H1 (cell line): ENCODE data around the gene TRIM44. TPM values are rescaled to one million over a fixed set of nuclear protein-coding genes. Genes with fewer than 3 reads are reported as not detected.

Experiments used
- CTCF ChIA-PET: fragments of 300-600 bp; sonication (Branson Sonifier 250); formaldehyde crosslinking; loops from one replicate; lab custom pipeline; 2021; ENCODE audit not compliant: partially characterized antibody; lab: Charles Lee
- POLR2A ChIA-PET: fragments of 300-600 bp; sonication (Branson Sonifier 250); formaldehyde crosslinking; loops from one replicate; lab custom pipeline; 2021; ENCODE audit warnings: inconsistent platforms; ENCODE audit not compliant: partially characterized antibody; lab: Charles Lee
- DNase-seq, 2 experiments: peaks; one replicate each; pipeline versions ENCODE4 v3.0.0 to v3.0.0-alpha.2; 2010 to 2022; ENCODE audit warnings: low spot score in 2 of 2, low read depth in 1 of 2, mixed read lengths in 1 of 2
- FAIRE-seq: peaks from 2 replicates; lab custom pipeline; 2011; peaks lifted over from hg19 to GRCh38; lab: Jason Lieb, UNC
- H2AFZ ChIP-seq: 2 replicates; pipeline ENCODE4 v1.8.1; 2012; ENCODE audit warnings: low read length, inconsistent platforms
- H2AK5ac ChIP-seq: 2 replicates; pipeline ENCODE4 v1.6.1; 2013; ENCODE audit warnings: low read depth, low read length
- H2BK120ac ChIP-seq: replicated peaks from 2 replicates; pipeline ENCODE3; 2013; ENCODE audit warnings: low read depth, low read length, inconsistent platforms
- H2BK12ac ChIP-seq: 2 replicates; pipeline ENCODE4 v1.6.1; 2013; ENCODE audit warnings: low read depth, low read length
- H2BK15ac ChIP-seq: 2 replicates; pipeline ENCODE4 v1.6.1; 2013; ENCODE audit warnings: low read length
- H2BK20ac ChIP-seq: 2 replicates; pipeline ENCODE4 v1.6.1; 2013; ENCODE audit warnings: low read length
- H2BK5ac ChIP-seq: 2 replicates; pipeline ENCODE4 v1.6.1; 2013; ENCODE audit warnings: low read depth, low read length
- H3K14ac ChIP-seq: 2 replicates; pipeline ENCODE4 v1.6.1; 2013; ENCODE audit warnings: inconsistent platforms; ENCODE audit not compliant: insufficient read length
- H3K18ac ChIP-seq: 2 replicates; pipeline ENCODE4 v1.6.1; 2013; ENCODE audit warnings: low read length; ENCODE audit errors: extremely low read depth
- H3K23ac ChIP-seq: 2 replicates; pipeline ENCODE4 v1.6.1; 2013; ENCODE audit warnings: inconsistent platforms; ENCODE audit not compliant: insufficient read length
- H3K23me2 ChIP-seq: 2 replicates; pipeline ENCODE4 v1.6.1; 2013; ENCODE audit warnings: low read depth, low read length
- H3K27ac ChIP-seq: 2 replicates; pipeline ENCODE4 v1.6.1; 2011; ENCODE audit warnings: low read depth, low read length, inconsistent platforms
- H3K27me3 ChIP-seq, 4 experiments: replicated peaks in 1 of 4; 1 replicate in 1 of 4; 2 replicates in 3 of 4; pipeline versions ENCODE4 v1.6.1 to v1.8.1; 2011 to 2013; ENCODE audit warnings: low read length in 3 of 4, mild to moderate bottlenecking in 3 of 4, inconsistent platforms in 2 of 4, mixed read lengths in 2 of 4, moderate library complexity in 1 of 4; ENCODE audit not compliant: control insufficient read depth in 3 of 4, insufficient read depth in 3 of 4; ENCODE audit errors: extremely low read depth in 1 of 4
- H3K36me3 ChIP-seq, 4 experiments: 2 replicates each; pipeline versions ENCODE4 v1.6.1 to v1.8.1; 2011 to 2013; ENCODE audit warnings: mild to moderate bottlenecking in 4 of 4, low read length in 3 of 4, moderate library complexity in 2 of 4, control low read depth in 1 of 4, inconsistent platforms in 1 of 4; ENCODE audit not compliant: insufficient read depth in 4 of 4, control insufficient read depth in 2 of 4
- H3K4ac ChIP-seq: replicated peaks from 2 replicates; pipeline ENCODE3; 2013; ENCODE audit warnings: low read length, low read depth, mixed read lengths, inconsistent platforms; ENCODE audit not compliant: insufficient read length
- H3K4me1 ChIP-seq, 4 experiments: replicated peaks in 1 of 4; 1 replicate in 1 of 4; 2 replicates in 3 of 4; pipeline versions ENCODE4 v1.6.1 to v1.8.1; 2011 to 2013; ENCODE audit warnings: low read length in 3 of 4, inconsistent platforms in 2 of 4, mixed read lengths in 1 of 4; ENCODE audit not compliant: insufficient read depth in 4 of 4, control insufficient read depth in 3 of 4
- H3K4me2 ChIP-seq, 2 experiments: 2 replicates each; pipeline versions ENCODE4 v1.6.1 to v1.8.1; 2011 to 2013; ENCODE audit warnings: low read depth in 2 of 2, low read length in 2 of 2, control low read depth in 1 of 2, inconsistent platforms in 1 of 2, mild to moderate bottlenecking in 1 of 2; ENCODE audit not compliant: insufficient read depth in 1 of 2
- H3K4me3 ChIP-seq, 4 experiments: fragments of 200-600, 300-600 bp in 1 of 4; sonication (generic), shearing (Covaris generic), sonication (Bioruptor Twin) in 1 of 4; 2 replicates each; pipeline versions ENCODE4 v1.5.1 to v1.8.1; 2011 to 2016; ENCODE audit warnings: low read length in 4 of 4, low read depth in 3 of 4, control low read depth in 2 of 4, inconsistent platforms in 2 of 4, mild to moderate bottlenecking in 2 of 4, mixed read lengths in 1 of 4, moderate library complexity in 1 of 4; ENCODE audit not compliant: insufficient read depth in 2 of 4; ENCODE audit errors: extremely low read depth in 1 of 4
- H3K56ac ChIP-seq: replicated peaks from 2 replicates; pipeline ENCODE3; 2013; ENCODE audit warnings: low read depth, mild to moderate bottlenecking, mixed read lengths, low read length, inconsistent platforms; ENCODE audit not compliant: insufficient read length
- H3K79me1 ChIP-seq: 2 replicates; pipeline ENCODE4 v1.6.1; 2013; ENCODE audit warnings: low read depth, low read length, control low read depth
- H3K79me2 ChIP-seq, 2 experiments: 2 replicates each; pipeline versions ENCODE4 v1.6.1 to v1.8.1; 2012 to 2013; ENCODE audit warnings: low read length in 2 of 2, mild to moderate bottlenecking in 2 of 2, inconsistent platforms in 1 of 2; ENCODE audit not compliant: insufficient read depth in 2 of 2, control insufficient read depth in 1 of 2
- H3K9ac ChIP-seq, 4 experiments: replicated peaks in 1 of 4; 1 replicate in 1 of 4; 2 replicates in 3 of 4; pipeline versions ENCODE4 v1.6.1 to v1.8.1; 2011 to 2013; ENCODE audit warnings: low read depth in 3 of 4, low read length in 3 of 4, control low read depth in 2 of 4, mild to moderate bottlenecking in 2 of 4, moderate library complexity in 2 of 4, inconsistent platforms in 1 of 4; ENCODE audit errors: extremely low read depth in 1 of 4
- H3K9me3 ChIP-seq, 2 experiments: 2 replicates each; pipeline versions ENCODE4 v1.6.1 to v1.8.1; 2012 to 2013; ENCODE audit warnings: mild to moderate bottlenecking in 2 of 2, moderate library complexity in 2 of 2, control low read depth in 1 of 2, inconsistent platforms in 1 of 2, low read depth in 1 of 2, low read length in 1 of 2, mixed read lengths in 1 of 2; ENCODE audit not compliant: insufficient read depth in 2 of 2
- H4K20me1 ChIP-seq, 2 experiments: replicated peaks in 1 of 2; 2 replicates each; pipeline versions ENCODE3 to v1.8.1; 2011 to 2013; ENCODE audit warnings: inconsistent platforms in 2 of 2, low read length in 2 of 2, mild to moderate bottlenecking in 1 of 2; ENCODE audit not compliant: insufficient read depth in 2 of 2, control insufficient read depth in 1 of 2
- H4K5ac ChIP-seq: 2 replicates; pipeline ENCODE4 v1.6.1; 2013; ENCODE audit warnings: low read length, low read depth, mixed read lengths, inconsistent platforms; ENCODE audit not compliant: insufficient read length
- H4K8ac ChIP-seq: 2 replicates; pipeline ENCODE4 v1.8.0; 2013; ENCODE audit warnings: mild to moderate bottlenecking, moderate library complexity, low read length, inconsistent platforms; ENCODE audit not compliant: insufficient read depth; ENCODE audit errors: extremely low read depth
- H4K91ac ChIP-seq: replicated peaks from 2 replicates; pipeline ENCODE3; 2013; ENCODE audit warnings: low read length, mixed read lengths, inconsistent platforms; ENCODE audit not compliant: insufficient read length
- BACH1 ChIP-seq: IDR thresholded peaks from 2 replicates; pipeline ENCODE4 v1.6.1; 2012; ENCODE audit warnings: low read length, improper control_type of control experiment
- SP4 ChIP-seq: IDR thresholded peaks from 2 replicates; pipeline ENCODE4 v1.6.1; 2012; ENCODE audit warnings: low read length, inconsistent platforms
- WGBS, 2 experiments: shearing (Covaris generic) in 1 of 2; methylation state at CpG; one replicate each; pipeline versions ENCODE4 v1.1.6 to v1.1.7; 2013 to 2015; ENCODE audit warnings: low lambda C conversion rate in 2 of 2, mixed read lengths in 2 of 2, inconsistent platforms in 1 of 2, low coverage in 1 of 2, missing lambda C conversion rate in 1 of 2; ENCODE audit not compliant: insufficient replicate concordance in 2 of 2, insufficient coverage in 1 of 2, insufficient read length in 1 of 2; ENCODE audit errors: extremely low coverage in 1 of 2, missing lambda C conversion rate in 1 of 2; 5-methylcytosine and 5-hydroxymethylcytosine counted together
- polyA plus RNA-seq, 7 experiments: library from polyadenylated mRNA; depleted of rRNA in 3 of 7; stranded (reverse) in 5 of 7; unstranded in 2 of 7; fragments of >200 nt in 5 of 7; fragments of 200-250 nt in 2 of 7; gene quantifications; 1 replicate in 5 of 7; 2 replicates in 1 of 7; 4 replicates in 1 of 7; pipeline versions ENCODE4 v1.2.1 to v1.2.3, GENCODE V29; 2011 to 2013; ENCODE audit warnings: missing spikeins in 2 of 7, mixed read lengths in 2 of 7
- total RNA-seq: library from RNA; stranded (reverse); fragmentation: NEBNext Ultra II Directional; extraction: Animal tissue kit (Norgen Biotek cat#: 25700); gene quantifications from 2 replicates; pipeline ENCODE4 v1.2.1, GENCODE V29; 2021

The TRIM44 gene
- total and polyA plus RNA-seq, 2 of the 8 experiments (the other 6 are each of a cell fraction or from before 2014, with no cell fraction given) = 13.9 to 34.4 TPM

- H3K36me3 ChIP-seq = no peaks in the 10 kb centered on the region
- no peak overlapping the region for H2BK120ac ChIP-seq
- no peak overlapping the region for H2BK12ac ChIP-seq
- H4K20me1 ChIP-seq = no peaks in the 10 kb centered on the region
- DNase-seq = no peak
- H3K27ac ChIP-seq = no peak overlapping the region
- H3K4ac ChIP-seq = no peak overlapping the region
- no peak overlapping the region for H2AK5ac ChIP-seq
- H2AFZ ChIP-seq = no peak overlapping the region
- 0 out of 2 replicates have a peak overlapping the region, but pooled peaks have one; percentile 29 for H4K8ac ChIP-seq
- FAIRE-seq = no peak
- H3K79me2 ChIP-seq = no peaks in the 10 kb centered on the region
- no peak overlapping the region for H2BK15ac ChIP-seq
- POLR2A ChIA-PET = interaction anchor here (1.2 kb wide), 1 partner anchor 24 kb away, joined by 3 read pairs; no protein-coding TSS in a partner anchor
- H3K9ac ChIP-seq = no peak overlapping the region
- no peak overlapping the region for H3K4me2 ChIP-seq
- H3K27me3 ChIP-seq = no peaks in the 10 kb centered on the region
- no peaks in the 10 kb centered on the region for H3K9me3 ChIP-seq
- H3K23ac ChIP-seq = no peak overlapping the region
- no peak overlapping the region for H3K14ac ChIP-seq
- H3K56ac ChIP-seq = no peak overlapping the region
- no peaks in the 10 kb centered on the region for H3K79me1 ChIP-seq
- H4K91ac ChIP-seq = no peak overlapping the region
- 80% methylated on average over 4 of the region's 4 CpGs; no CpG with 5 or more reads in 1 of the 2 experiments for WGBS, 2 experiments
- TF ChIP-seq SP4 = no peak
- no peak for TF ChIP-seq BACH1
- H2BK5ac ChIP-seq = no peak overlapping the region
- no peaks in the 10 kb centered on the region for H3K23me2 ChIP-seq
- H3K18ac ChIP-seq = no peak overlapping the region
- no peak overlapping the region for H2BK20ac ChIP-seq
- H4K5ac ChIP-seq = no peak overlapping the region
- no peak overlapping the region for H3K4me3 ChIP-seq
- CTCF ChIA-PET = interaction anchor here (0.6 to 2.7 kb wide), 10 partner anchors 9 to 621 kb away, joined by 3 to 9 read pairs (median 3); no protein-coding TSS in a partner anchor
- H3K4me1 ChIP-seq = no peaks in the 10 kb centered on the region
Observed at GRCh38 chr11:35792148-35792845, 129.7 kb downstream of the TRIM44 start.
